Stimulated activated CD4-positive, alpha-beta T cell treated with anti-CD3 and anti-CD28 coated beads, Interleukin-1b, Interleukin-23, amount 100 ng/mL, for 1 hour (primary cell): ENCODE measurements around the gene DNAJC18.
"Not testable (repeated sequence)": the region's sequence is repeated elsewhere in the genome, so short reads cannot be mapped to it uniquely, and the experiment has no call there.

Experiments
- DNase-seq, 2 donors: peaks; one replicate each; pipeline ENCODE4 v3.0.0-alpha.2; 2020; ENCODE audit warnings: low read depth in 2 of 2

The DNAJC18 gene

DNA sequence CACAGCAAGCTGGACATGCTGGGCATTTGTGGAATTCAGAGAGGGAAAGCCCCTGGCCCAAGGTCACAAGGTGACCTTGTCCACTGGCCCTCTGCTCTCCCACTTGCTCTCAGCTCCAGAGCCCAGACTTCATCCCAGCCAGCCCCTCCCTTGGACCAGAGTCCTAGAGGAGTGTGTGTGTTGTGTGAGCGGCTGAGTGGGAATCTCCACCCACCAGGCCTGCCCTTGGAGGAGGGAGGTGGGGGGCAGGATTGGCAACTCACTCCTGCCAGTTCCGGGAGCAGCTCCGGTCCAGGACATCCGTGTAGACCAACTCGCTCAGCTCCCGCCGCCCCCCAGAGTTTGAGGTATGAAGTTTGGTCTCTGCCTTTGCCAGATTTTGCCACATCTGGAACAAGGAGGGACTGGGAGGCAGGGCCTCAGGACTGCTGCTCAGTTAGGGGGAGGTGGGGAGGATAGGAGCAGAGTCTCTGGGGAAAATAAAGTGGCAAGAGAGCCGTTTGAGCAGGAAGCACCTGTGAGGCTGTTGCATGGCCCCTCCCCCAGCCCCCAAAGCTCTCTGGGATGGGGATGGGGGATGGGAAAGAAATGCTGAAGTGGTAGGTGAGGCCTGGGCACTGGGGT is 51.0 kb downstream of the DNAJC18 start:
- DNase-seq: no peak

DNA sequence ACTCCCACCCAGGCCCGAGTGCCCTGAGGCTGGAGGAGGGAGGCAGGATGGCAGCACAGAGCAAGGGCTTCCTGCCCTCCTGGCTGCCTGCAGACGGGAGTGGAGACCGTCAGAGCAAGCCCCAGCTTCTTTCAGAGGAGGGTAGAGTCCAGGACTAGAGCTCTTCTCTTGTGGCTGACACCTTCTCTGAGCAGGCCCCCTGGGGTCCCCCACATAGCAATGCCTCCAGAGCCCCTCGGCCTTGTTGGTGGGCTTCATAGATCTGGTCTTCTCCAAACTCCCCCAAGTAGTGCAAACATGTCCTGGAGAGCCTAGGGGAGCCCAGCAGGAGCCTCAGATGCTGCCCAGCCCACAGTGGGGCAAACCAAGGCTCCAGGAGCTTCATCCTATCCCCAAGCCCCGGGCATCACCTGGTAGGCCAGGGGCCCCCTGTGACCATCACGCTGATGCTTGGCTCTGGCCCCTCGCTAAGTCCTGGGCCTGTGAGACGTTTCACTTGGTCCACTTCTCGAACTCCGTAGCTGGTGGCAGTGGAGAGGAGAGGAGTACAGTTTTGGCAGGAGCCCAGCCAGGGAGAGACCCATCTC is 51.6 kb downstream of the DNAJC18 start:
- no peak for DNase-seq

DNA sequence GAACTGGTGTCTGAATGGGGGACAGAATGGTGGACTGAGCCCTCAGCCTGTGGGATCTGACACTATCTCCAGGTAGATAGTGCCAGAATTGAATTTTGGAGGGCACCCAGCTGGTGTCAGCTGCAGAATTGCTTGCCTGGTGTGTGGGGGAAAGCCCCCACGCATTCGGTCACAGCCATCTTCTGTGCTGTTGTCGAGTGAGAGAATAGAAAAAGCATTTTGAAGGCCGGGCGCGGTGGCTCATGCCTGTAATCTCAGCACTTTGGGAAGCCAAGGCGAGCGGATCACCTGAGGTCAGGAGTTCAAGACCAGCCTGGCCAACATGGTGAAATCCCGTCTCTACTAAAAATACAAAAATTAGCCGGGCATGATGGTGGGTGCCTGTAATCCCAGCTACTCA is 52.4 kb downstream of the DNAJC18 start:
- not testable (repeated sequence) for DNase-seq

DNA sequence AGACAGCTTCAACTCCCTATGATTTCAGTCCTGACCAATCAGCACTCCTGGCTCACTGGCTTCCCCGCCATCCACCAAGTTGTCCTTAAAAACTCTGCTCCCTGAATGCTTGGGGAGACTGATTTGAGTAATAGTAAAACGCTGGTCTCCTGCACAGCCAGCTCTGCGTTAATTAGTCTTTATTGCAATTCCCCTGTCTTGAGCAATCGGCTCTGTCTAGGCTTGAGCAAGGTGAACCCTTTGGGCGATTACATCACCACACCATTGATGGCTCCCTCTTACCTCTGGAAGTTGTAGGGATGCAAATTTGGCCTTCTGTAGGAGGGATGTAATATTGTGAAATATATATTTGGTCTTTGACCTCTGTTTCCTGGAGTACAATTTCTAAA is 53.3 kb downstream of the DNAJC18 start:
- DNase-seq: no peak

DNA sequence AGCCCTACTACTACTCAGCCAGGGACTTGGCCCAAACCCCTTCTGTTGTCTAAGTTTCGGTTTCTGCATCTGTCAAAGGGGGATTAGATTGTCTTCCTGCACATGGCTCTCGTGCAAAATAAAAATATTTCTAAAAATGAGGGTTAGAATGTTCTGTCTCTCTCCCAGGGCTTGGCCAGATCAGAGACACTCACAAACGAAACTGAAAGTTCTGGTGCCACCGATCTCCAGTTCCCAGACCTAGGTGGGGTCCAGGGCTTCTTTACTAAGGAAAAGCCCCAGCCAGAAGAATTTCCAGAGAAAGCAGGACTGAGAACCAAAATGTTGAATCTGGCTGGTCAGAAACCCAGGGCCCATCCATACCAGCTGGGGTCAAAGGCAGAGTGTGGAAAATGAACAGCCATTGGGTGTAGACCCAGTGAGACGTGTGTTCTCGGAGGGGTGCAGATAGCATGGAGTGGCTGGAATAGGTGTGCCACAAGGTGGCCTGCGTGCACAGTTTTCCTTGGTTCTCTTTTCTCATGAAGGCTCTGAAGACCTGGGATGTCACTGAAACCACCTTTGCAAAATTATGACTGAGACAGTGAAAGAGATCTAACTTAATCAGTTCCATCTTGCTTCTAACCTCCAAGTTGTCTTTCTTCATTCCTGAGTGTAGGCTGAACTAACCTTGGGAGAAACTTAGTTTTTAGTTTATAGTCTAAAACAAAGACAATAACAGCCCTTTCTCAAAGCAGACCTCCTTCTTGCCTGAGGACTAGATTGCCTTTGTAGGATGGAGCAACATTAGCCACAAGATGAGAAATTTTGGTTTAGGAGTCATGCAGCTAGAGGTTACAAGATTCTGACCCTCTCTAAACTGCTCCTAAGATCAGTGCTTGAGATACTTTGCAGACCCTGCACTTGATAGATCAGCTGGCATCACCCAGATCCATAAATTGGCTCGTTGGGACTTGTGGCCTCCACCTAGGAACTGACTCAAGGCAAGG is 54.0 kb downstream of the DNAJC18 start:
- DNase-seq: no peak

DNA sequence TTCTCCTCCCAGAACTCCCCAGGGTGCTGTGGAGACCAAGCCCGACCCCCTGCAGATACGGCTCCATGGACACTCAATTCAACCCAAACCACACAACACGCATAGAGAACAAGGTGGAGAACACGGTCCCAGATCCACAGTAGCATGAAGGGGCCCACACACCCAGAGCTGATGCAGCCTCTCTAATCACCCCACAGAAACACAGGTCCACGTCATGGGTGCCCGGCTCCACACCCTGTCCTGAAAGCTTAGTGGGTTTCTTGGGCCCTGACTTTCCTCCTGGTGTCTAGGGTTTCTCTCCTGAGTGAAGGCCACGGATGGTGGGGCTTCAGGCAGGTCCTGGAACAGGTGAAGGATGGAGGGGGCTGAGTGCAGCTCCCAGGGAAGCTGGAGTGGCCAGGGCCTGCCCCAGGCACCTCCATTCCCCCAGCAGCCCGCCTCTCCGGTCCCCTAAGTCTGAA is 54.7 kb downstream of the DNAJC18 start:
- DNase-seq: no peak

DNA sequence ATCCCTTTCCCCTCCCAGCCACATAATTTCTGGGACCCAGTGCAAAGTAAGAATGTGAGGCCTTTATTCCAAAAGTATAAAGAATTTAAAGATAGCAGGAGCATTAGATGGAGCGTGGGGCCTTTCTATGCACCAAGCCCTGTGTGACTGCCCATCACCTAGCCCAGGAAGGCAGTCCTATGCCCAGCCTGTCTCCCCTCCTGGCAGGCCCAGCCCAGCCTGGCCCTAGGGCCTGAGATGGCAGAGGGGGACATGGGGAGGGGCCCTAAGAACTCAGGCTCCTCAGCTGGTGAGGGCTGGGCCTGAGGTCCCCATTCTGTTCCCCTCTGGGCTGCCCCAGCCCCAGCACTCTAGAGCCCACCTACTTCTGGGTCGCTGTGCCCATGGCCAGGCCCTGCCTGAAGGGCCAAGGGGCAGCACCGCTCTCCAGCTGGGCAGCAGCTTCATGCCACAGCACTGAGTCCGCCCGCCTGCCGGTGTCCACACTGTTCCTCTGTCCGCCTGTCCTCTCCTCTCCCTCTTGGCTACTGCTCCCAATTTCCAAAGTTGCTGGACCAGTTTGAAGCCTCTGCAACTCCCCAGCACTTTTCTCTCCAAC is 55.2 kb downstream of the DNAJC18 start:
- no peak for DNase-seq

DNA sequence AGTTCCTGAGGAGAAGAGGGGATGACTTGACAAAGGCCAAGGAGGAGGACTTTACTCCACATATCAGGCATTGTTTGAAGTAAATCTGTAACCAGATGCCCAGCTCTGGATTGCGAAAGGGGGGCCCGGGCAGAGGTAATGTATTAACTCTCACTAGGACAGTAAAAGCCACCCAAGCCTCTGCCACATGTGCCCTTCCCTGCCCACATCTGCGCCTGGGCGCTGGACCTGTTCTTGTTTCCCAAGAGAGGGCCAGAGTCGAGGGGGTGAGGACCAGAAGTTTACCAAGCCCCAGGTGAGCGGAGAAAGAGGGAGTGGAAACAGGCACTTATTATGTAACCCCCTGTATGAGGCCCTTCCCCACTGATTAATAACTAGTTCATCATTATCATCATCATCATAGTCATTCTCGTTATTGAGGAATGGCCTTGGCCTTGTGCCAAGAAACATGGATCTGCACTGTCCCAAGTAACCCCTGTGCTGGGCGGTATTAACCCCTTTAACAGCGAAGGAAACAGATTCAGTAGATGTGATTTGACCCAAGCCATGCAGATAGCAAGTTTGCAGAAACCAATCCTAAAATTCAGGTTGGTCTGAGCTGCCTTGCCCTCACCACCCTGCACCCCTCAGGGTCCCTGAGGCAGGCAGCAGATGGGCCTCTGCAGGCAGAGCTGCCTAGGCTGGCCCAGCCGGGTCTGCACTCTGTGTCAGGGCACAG is 55.9 kb downstream of the DNAJC18 start, which contains the start of gene SLC23A1:
TSS of gene SLC23A1 (minus strand) at position 23 of the 718 bp plus-strand sequence. CDS start 44 bp downstream, outside the sequence.
- DNase-seq: no peak

DNA sequence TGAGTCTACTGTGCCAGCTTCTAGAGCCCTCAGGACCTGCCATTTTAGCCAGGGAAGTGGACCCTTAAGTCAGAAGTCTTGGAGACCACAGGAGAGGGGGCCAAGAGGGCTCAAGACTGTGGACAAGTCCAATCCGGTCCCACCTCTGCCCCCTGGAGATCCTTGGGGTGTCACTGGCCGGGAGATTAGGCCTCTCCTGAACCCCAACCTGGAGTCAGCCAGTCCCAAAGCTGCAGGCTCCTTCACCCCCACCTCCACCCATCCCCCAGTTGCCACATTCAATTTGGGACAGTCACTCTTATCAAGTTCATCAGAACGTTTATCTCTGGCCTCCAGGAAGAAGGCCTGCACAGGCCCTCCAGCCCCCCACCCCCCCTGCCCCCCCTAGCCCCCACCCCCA is 56.5 kb downstream of the DNAJC18 start:
- DNase-seq: no peak

DNA sequence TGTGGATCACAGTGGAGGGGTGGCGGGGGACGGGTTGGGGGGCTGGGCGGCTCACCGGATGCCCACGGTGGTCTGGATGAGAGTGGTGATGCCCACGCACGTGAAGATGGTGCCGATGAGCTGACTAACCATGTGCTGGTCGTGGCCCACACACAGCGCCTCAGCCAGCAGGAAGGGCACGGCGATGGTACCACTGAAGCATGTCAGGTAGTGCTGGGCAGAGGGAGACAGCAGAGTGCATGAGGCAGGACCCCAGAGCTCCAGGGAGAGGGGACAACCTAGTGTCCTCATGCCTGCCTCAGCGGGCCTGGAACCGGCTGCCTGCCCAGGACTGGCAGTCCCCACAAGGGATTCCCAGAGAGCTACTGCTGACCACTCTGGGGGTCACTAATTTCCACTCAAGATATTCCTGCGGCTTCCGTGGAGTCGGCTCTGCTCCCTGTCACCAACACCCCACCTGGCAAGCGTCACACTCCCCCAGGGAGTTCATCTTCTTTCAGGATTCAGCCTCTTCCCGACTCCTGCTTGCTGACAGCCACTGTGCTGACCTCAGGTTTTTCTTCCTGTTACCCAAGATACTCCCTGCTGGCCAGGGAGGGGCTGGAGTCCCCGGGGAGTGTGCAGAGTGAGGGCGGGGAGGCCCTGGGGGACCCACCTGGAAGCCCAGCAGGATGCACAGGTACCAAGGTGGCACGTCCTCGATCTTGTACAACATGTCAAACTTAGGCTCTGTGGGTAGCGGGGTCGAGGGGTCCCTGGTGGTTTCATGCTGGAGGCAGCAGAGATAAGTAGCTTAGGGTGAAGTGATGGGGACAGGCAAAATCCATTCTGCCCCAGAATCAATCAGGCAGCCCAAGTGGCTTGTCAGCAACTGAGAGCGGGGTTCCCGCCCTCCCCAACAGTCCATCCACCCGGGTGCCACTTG is 57.2 kb downstream of the DNAJC18 start:
- no peak for DNase-seq

DNA sequence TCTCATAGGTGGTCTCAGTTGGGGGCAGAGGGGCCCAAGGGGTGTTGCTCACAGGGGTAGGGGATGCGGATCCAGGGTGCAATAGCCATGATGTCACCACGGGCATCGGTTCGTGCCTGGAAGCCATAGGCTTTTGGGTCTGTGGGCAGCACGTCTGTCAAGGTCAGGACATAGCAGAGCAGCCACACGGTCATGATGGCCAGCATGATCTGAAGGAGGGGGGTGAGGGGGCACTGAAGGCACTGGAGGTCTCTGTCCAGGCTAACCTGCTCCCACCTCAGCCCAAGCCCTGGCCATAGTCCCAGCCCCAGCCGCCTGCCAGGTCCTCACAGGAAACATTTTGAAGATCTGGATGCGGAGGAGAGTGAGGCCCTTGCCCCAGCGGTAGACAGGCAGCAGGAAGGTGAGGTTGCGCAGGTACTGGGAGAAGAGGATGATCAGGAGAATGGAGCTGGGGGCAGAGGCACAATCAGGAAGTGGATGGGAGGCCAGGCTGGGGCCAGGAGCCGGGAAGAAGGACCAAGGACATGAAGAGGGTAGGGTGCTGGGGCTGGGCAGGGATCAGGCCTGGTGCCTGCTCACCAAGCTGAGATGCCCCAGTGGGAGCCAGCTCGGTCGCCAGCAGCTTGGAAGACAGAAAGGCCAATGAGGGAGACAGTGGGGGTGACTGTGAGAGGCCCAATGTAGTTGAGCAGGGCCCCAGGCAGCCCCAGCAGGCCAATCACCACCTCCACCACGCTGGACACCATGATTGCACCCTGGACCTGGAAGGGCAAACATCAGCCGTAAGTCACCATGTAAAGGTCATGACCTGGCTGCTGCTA is 59.5 kb downstream of the DNAJC18 start:
- no peak for DNase-seq

DNA sequence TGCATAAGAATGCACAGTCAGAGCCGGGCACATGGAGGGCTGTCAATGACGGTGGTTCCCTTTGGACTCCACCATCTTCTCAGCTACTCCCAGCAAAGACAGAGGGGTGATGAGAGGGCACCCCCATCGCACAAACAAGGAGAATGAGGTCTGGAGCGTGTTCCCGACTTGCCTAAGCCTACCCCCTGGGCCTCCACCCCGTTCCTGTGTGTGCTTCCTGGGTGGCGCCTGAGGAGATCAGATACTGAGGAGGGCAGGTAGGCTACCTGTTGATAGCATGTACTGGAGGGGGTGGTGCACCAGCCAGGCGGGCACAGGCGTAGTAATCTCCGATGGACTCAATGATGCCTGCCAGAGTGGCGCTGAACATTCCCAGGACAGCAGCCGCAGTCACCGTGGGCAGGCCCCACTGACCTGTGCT is 60.4 kb downstream of the DNAJC18 start:
- no peak for DNase-seq

DNA sequence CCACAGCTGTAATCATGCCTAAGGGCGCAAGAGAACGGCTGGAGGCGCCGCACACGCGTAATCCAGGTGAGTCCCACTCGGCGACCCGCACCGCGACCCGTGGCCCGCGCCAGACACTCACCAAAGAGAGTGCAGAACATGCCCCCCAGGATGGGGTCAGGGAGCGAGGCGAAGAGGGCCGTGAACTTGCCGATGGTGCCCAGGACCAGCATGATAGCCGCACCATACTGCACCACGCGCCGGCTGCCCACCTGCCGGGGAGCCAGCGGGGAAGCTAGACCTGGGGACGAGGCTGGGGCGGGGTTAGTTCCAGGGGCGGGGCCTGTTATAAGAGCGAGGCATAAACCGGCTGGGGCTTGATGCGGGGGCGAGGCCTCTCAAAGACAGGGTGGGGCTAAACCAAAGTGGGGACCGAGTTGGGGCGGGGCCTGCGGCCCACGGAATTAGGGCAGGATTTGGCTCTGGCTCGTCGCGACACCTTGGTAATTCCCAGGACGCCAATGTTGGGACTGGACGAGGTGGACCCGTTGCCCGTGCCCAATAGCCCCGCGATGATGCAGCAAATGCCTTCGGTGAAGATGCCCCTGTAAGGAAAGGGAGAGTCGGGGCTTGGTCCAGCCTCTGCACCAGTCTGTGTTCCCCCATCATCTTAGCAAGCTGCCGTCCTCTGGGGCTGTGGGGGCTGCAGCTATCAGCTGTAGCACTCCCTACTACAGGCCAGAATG is 61.1 kb downstream of the DNAJC18 start:
- no peak for DNase-seq

DNA sequence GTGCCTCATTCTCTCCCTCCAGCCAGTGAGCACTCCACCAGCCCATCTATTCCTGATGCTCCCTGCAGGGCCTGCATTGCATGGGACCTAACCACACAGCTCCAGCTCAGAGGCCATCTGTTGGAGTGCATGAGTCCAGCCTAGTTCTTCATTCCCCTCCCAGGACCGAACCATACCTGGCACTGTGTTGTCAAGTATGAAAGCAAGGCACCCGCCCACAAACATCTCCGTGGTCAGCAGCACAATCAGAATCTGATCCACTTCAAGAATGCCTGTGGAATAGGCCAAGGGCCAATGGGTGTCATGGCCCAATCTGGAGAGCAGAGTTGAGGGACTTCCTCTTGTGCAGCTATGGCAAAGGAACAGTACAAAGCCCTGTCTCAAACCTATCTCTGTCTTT is 62.1 kb downstream of the DNAJC18 start:
- no peak for DNase-seq

DNA sequence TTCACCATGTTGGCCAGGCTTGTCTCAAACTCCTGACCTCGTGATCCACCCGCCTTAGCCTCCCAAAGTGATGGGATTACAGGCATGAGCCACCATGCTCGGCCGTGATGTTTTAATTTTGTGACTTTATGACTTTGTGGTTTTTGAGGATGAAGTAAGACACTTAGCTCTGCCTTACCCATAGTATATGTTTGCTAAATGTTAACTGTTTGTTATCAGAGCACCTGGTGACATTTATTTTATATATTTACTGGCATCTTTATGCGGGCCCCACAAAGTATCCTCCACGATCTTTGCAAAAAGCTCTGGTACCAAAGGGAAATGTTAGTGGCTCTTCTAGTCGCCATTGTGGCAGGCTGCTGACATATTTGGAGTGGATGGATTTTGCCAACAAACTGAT is 63.0 kb downstream of the DNAJC18 start:
- DNase-seq: no peak

DNA sequence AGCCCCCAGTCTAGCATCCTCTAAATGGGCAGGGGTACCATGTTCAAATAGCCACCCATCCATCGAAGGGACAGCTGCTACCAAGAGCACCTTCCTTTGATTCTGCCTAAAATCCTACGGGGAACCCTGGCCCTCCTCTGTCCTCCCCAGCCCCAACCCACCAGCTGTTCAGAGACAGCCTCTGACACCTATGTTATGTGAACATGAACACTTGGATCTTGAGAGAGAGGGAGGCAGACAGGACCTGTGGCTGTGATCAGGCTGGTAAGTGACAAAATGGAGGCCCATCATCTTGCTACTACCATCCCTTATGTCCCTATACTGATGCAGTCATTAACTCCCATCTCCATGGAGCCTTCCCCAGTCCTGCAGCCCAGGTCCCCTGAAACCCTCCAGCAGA is 64.4 kb downstream of the DNAJC18 start:
- DNase-seq: no peak

DNA sequence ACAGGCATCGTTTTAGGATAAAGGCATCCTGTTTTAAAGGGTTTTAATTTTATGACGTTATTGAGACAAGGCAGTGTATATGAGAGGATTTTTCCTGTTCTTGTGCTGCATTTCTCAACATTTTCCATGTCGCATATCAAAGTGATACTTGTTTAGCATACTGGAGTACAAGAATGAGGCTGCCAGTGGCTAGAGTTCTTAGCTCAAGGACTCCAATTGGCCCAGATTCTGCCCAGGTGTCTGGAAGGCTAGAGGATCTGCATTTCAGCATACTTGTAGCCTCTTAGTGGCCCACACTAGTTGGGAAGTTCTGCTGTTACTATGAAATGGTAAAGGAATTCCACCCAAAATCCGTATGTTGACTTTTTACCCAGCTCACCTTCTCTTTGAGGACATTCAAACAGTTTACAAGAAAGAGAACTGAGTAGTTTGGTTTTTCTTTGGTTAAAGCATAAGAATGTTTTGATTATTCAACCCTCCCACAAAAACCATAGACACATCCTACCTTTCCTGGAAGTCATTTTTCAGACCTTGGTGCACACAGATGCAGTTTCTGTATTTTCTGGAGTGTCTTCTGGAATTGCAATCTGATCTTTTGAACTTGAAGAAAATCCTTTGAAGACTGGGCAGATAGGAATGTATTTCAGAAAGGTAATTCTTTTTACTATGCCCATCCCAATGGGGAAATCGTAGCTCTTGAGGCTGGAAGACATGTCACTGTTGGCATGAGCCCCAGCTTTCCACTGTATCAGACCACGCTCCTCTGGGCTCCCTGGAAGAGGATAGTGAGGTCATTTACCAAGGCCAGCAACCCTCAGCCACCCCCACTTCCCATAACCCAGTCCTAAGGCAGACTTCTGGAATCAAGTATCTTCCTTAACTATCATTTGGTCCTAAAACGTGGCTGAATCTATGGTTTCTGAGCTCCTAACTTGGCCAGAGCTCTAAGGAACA is 67.6 kb downstream of the DNAJC18 start:
- DNase-seq: no peak

DNA sequence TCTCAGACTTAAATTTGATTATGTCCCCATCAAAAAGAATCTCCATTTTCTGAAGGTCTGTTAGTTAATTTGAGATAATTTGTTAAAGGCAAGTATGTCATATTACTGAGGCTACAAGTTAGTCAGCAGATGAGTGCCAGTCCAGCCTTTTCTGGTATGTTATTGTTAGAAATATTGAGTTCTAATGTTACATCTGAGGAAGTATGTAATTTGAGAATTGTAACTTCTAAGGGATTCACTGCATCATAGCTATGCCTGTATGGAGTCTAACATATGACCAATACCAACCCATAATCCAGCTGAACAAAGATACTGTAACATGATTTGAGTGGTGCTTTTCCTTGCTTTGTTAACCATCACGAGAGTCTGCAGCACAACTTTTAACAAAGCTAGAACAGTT is 70.1 kb downstream of the DNAJC18 start:
- no peak for DNase-seq
